Suprapubic skin (tissue), 4 donors: ENCODE measurements around the gene SLC9A5. TPM values are rescaled to one million over a fixed set of nuclear protein-coding genes. Genes with fewer than 3 reads are reported as not detected.

ENCODE experiments used
- DNase-seq, 2 donors: peaks; one replicate each; pipeline ENCODE4 v3.0.0-alpha.2; 2019; ENCODE audit warnings: low spot score in 2 of 2
- H3K27ac ChIP-seq: fragments of 200-600 bp; sonication (generic); one replicate; pipeline ENCODE4 v1.5.1; 2019
- H3K27me3 ChIP-seq: fragments of 200-600 bp; sonication (generic); one replicate; pipeline ENCODE4 v1.5.1; 2019
- H3K36me3 ChIP-seq: fragments of 200-600 bp; sonication (generic); one replicate; pipeline ENCODE4 v1.5.1; 2019
- H3K4me1 ChIP-seq: fragments of 200-600 bp; sonication (generic); one replicate; pipeline ENCODE4 v1.5.1; 2019
- H3K4me3 ChIP-seq: fragments of 200-600 bp; sonication (generic); one replicate; pipeline ENCODE4 v1.5.1; 2019; ENCODE audit warnings: mild to moderate bottlenecking
- H3K9me3 ChIP-seq: fragments of 200-600 bp; sonication (generic); one replicate; pipeline ENCODE4 v1.5.1; 2019
- CTCF ChIP-seq, 2 donors: fragments of 200-600 bp in 1 of 2; fragments of 450-650 bp in 1 of 2; sonication (generic) in 1 of 2; IDR thresholded peaks; one replicate each; pipeline ENCODE4 v1.5.1; 2016 to 2019; ENCODE audit warnings: antibody characterized with exemption in 2 of 2, mild to moderate bottlenecking in 1 of 2, moderate library complexity in 1 of 2
- EP300 ChIP-seq: sonication (generic); formaldehyde crosslinking; IDR thresholded peaks from one replicate; pipeline ENCODE4 v1.6.1; 2017; ENCODE audit warnings: antibody characterized with exemption
- POLR2A ChIP-seq, 2 donors: fragments of 450-650 bp; IDR thresholded peaks; one replicate each; pipeline ENCODE4 v1.6.1; 2017; ENCODE audit warnings: antibody characterized with exemption in 2 of 2, mild to moderate bottlenecking in 2 of 2, moderate library complexity in 2 of 2
- POLR2AphosphoS5 ChIP-seq, 3 donors: sonication (generic); formaldehyde crosslinking; IDR thresholded peaks; one replicate each; pipeline ENCODE4 v1.6.1; 2017; ENCODE audit warnings: antibody characterized with exemption in 3 of 3
- WGBS: methylation state at CpG from one replicate; pipeline ENCODE4 v1.1.5; 2018; 5-methylcytosine and 5-hydroxymethylcytosine counted together
- total RNA-seq, 4 donors: library from RNA; depleted of rRNA; stranded (reverse); fragments of >200 nt; gene quantifications; one replicate each; pipeline ENCODE4 v1.1.0, GENCODE V29; 2016

Gene SLC9A5
- total RNA-seq, 4 donors from 2014 or later, result 0.26 to 0.64 (median 0.43) TPM

DNA sequence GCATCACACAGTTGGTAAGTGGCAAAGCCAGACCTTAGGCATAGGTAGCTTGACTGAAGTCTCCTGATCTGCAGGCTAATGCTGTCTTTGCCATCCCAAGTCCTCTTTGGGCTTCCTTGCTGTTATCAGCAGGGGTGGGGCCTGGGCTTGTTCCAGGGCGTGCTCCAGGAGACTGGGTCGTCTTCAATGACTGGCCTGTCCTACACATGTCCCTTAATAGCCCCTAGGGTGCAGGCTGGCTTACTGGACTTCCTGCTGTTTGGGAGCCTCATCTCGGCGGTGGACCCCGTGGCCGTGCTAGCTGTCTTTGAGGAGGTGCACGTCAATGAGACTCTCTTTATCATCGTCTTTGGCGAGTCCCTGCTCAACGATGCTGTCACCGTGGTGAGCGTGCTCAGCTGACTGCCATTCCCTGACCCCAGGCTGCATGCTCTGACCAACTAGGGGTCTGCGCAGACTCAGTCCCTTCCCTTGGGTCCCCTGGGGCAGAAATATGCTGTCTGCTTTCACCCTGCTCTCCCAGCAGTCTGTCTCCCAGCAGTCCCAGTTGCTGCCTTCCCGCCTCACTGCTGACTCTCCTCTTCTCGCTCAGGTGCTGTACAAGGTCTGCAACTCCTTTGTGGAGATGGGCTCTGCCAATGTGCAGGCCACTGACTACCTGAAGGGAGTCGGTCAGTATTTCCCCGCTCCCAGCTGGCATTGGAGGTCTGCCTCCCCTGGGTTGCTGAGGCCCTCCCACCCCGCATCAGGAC is 6.2 kb downstream of the SLC9A5 start:
- H3K27ac ChIP-seq, result no peak overlapping the region
- H3K9me3 ChIP-seq, result no peaks in the 10 kb centered on the region
- 90% methylated on average over 9 of the region's 18 CpGs for WGBS
- peak in 1 of 2 donors; percentile 46 for DNase-seq
- no peak overlapping the region for H3K4me3 ChIP-seq
- no peaks in the 10 kb centered on the region for H3K4me1 ChIP-seq
- H3K36me3 ChIP-seq, result no peaks in the 10 kb centered on the region
- no peak for TF ChIP-seq POLR2AphosphoS5 (IDR thresholded peaks at IDR 0.05)
- no peak for TF ChIP-seq EP300
- TF ChIP-seq POLR2A (IDR thresholded peaks at IDR 0.05), result no peak
- TF ChIP-seq CTCF (IDR thresholded peaks at IDR 0.05), result no peak
- H3K27me3 ChIP-seq, result peaks cover 8% of the 10 kb centered on the region

- H3K4me1 ChIP-seq, result no peaks in the 10 kb centered on the region
- peak in 1 of 2 donors; percentile 46 for DNase-seq
- H3K27ac ChIP-seq, result no peak overlapping the region
- H3K4me3 ChIP-seq, result no peak overlapping the region
- WGBS, result 95% methylated on average over 13 of the region's 17 CpGs
- TF ChIP-seq POLR2AphosphoS5 (IDR thresholded peaks at IDR 0.05) (no peak), EP300 (no peak), POLR2A (IDR thresholded peaks at IDR 0.05) (no peak), CTCF (IDR thresholded peaks at IDR 0.05) (no peak)
- peaks cover 1% of the 10 kb centered on the region for H3K27me3 ChIP-seq
- H3K9me3 ChIP-seq, result no peaks in the 10 kb centered on the region
- no peaks in the 10 kb centered on the region for H3K36me3 ChIP-seq
These were observed 6.9 kb downstream of the SLC9A5 start for GRCh38 chr16:67255553-67256221.

GRCh38 chr16:67256701-67257230 is 8.0 kb downstream of the SLC9A5 start:
- Histone ChIP-seq H3K27me3 (no peaks in the 10 kb centered on the region), H3K9me3 (no peaks in the 10 kb centered on the region), H3K4me1 (no peaks in the 10 kb centered on the region), H3K36me3 (no peaks in the 10 kb centered on the region), H3K27ac (no peak overlapping the region), H3K4me3 (no peak overlapping the region)
- TF ChIP-seq CTCF (IDR thresholded peaks at IDR 0.05) (no peak), POLR2AphosphoS5 (IDR thresholded peaks at IDR 0.05) (no peak), POLR2A (IDR thresholded peaks at IDR 0.05) (no peak), EP300 (no peak)
- 92% methylated on average over 9 of the region's 11 CpGs for WGBS
- DNase-seq, result peak in 1 of 2 donors; percentile 45

DNA sequence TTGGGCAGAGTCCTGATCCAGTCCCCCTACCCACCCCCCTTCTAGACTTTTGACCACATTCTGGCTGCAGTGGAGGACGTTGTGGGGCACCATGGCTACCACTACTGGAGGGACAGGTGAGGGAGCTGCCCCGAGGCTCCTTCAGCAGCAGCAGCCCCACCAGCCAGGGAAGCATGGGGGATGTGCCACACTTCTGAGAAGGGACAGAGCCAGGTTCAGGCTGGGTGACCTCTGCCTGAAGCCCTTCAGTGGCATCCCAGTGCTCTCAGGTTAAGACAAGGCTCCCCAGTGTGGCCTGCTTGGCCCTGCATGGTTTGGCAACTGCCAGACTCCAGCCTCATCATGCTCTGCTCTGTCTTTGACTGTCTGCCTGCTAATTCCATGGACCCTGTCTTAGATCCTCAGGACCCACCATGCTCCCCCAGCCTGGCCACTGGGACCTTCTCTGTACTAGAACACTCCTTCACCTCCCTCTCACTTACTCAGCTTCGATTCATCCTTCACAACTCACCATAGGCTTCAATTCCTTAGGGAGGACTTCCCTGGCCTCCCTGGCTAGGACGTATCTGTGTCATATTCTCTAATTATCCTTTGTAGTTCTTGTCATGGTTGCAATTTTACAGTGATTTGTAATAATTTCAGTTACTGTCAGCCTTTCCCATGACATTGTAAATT is 8.8 kb downstream of the SLC9A5 start:
- Histone ChIP-seq H3K4me1 (no peaks in the 10 kb centered on the region), H3K27me3 (no peaks in the 10 kb centered on the region), H3K36me3 (no peaks in the 10 kb centered on the region), H3K27ac (no peak overlapping the region), H3K9me3 (no peaks in the 10 kb centered on the region), H3K4me3 (no peak overlapping the region)
- no peak for TF ChIP-seq POLR2A (IDR thresholded peaks at IDR 0.05)
- no peak for TF ChIP-seq CTCF (IDR thresholded peaks at IDR 0.05)
- no peak for TF ChIP-seq EP300
- TF ChIP-seq POLR2AphosphoS5 (IDR thresholded peaks at IDR 0.05), result no peak
- 88% methylated on average over 2 of the region's 4 CpGs for WGBS
- DNase-seq, result peak in 1 of 2 donors; percentile 49
